ENCODE data around the gene ZP2. TPM values are rescaled to one million over a fixed set of nuclear protein-coding genes. Genes with fewer than 3 reads are reported as not detected.

Gene ZP2
- total and polyA plus RNA-seq, 2 experiments from 2014 or later = not detected

- Histone ChIP-seq H3K4me2 (ENCODE audit: unreplicated experiment) (no peak overlapping the region), H3K9me2 (ENCODE audit: insufficient read depth) (no peaks in the 10 kb centered on the region), H3K9ac (no peak overlapping the region), H3K79me2 (ENCODE audit: insufficient read depth) (no peaks in the 10 kb centered on the region), H3K36me3 (ENCODE audit: low read depth) (no peaks in the 10 kb centered on the region), H2AFZ (no peak overlapping the region), H3K9me3 (ENCODE audit: low read depth) (no peaks in the 10 kb centered on the region), H4K20me1 (ENCODE audit: insufficient read depth) (no peaks in the 10 kb centered on the region), H3K27me3 (replicated peaks; ENCODE audit: insufficient read depth) (peaks cover 51% of the 10 kb centered on the region), H3K4me1 (ENCODE audit: insufficient read depth) (no peaks in the 10 kb centered on the region), H3K27ac (no peak overlapping the region), H3K4me3 (no peak overlapping the region), H3F3A (ENCODE audit: insufficient read depth) (no peaks in the 10 kb centered on the region)
- TF ChIP-seq EZH2 (IDR thresholded peaks at IDR 0.05; ENCODE audit: insufficient read depth, poor library complexity, severe bottlenecking) (no peak), EZH2phosphoT487 (IDR thresholded peaks at IDR 0.05; ENCODE audit: insufficient read depth, low read depth) (no peak)
- no peak for DNase-seq
- in situ Hi-C loops (cut with MboI) = no loop called here
Measured at GRCh38 chr16:21205303-21205702, 6.1 kb downstream of the ZP2 start.

GRCh38 chr16:21203155-21203797, 8.1 kb downstream of the ZP2 start:
- H4K20me1 ChIP-seq (ENCODE audit: insufficient read depth) = no peaks in the 10 kb centered on the region
- in situ Hi-C loops (cut with MboI) = no loop called here
- H3K4me3 ChIP-seq = no peak overlapping the region
- no peak overlapping the region for H3K4me2 ChIP-seq (ENCODE audit: unreplicated experiment)
- peaks cover 52% of the 10 kb centered on the region for H3K27me3 ChIP-seq (replicated peaks; ENCODE audit: insufficient read depth)
- H2AFZ ChIP-seq = no peak overlapping the region
- H3K4me1 ChIP-seq (ENCODE audit: insufficient read depth) = no peaks in the 10 kb centered on the region
- no peak overlapping the region for H3K27ac ChIP-seq
- no peaks in the 10 kb centered on the region for H3K9me3 ChIP-seq (ENCODE audit: low read depth)
- 76 to 78% methylated on average over 7 of the region's 7 CpGs for WGBS, 2 experiments (ENCODE audit: low coverage in 1 of 2, low lambda C conversion rate in 2 of 2, missing lambda C conversion rate in 2 of 2)
- no peaks in the 10 kb centered on the region for H3K36me3 ChIP-seq (ENCODE audit: low read depth)
- no peaks in the 10 kb centered on the region for H3K79me2 ChIP-seq (ENCODE audit: insufficient read depth)
- no peaks in the 10 kb centered on the region for H3F3A ChIP-seq (ENCODE audit: insufficient read depth)
- H3K9ac ChIP-seq = no peak overlapping the region
- TF ChIP-seq EZH2phosphoT487 (IDR thresholded peaks at IDR 0.05; ENCODE audit: insufficient read depth, low read depth) = no peak
- TF ChIP-seq EZH2 (IDR thresholded peaks at IDR 0.05; ENCODE audit: insufficient read depth, poor library complexity, severe bottlenecking) = no peak
- DNase-seq = no peak
- H3K9me2 ChIP-seq (ENCODE audit: insufficient read depth) = no peaks in the 10 kb centered on the region

DNA sequence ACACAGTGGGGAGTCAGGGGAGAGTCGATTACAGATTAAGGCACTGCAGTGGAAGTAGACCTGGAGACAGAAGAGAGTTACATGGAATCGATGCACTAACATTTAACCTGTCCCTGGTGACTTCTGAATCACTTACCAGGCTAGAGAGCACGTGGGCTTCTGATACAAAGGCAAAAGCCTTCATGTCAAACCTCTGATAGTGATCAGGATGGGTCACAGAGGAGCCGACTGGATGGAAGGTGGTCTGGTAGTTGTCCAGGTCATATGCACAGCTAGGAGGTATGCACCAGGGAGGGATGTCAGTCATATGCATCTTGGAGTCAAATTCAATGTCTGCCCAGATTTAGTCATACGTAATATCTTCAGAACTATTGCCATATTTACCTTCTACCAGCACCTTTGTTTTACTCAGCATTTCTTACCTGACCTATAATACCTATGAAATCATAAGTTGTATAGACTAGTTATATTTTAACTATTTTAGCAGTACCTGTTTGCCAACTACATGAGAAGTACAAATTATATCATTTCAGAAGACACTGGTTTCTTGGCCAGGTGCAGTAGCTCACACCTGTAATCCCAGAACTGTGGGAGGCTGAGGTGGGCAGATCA, 11.7 kb downstream of the ZP2 start:
- peaks cover 6% of the 10 kb centered on the region; the same call in 1 of the 2 replicates for H3K4me1 ChIP-seq (ENCODE audit: insufficient read depth)
- no peaks in the 10 kb centered on the region for H3K36me3 ChIP-seq (ENCODE audit: low read depth)
- no peak overlapping the region for H3K4me3 ChIP-seq
- WGBS, 2 experiments (ENCODE audit: low coverage in 1 of 2, low lambda C conversion rate in 2 of 2, missing lambda C conversion rate in 2 of 2) = 33 to 35% methylated on average over 5 of the region's 5 CpGs
- H3K9ac ChIP-seq = no peak overlapping the region
- H3K79me2 ChIP-seq (ENCODE audit: insufficient read depth) = no peaks in the 10 kb centered on the region
- H3K4me2 ChIP-seq (ENCODE audit: unreplicated experiment) = no peak overlapping the region
- no peak overlapping the region for H3K27ac ChIP-seq
- H3K27me3 ChIP-seq (replicated peaks; ENCODE audit: insufficient read depth) = peaks cover 56% of the 10 kb centered on the region
- no peaks in the 10 kb centered on the region for H3K9me2 ChIP-seq (ENCODE audit: insufficient read depth)
- TF ChIP-seq EZH2phosphoT487 (IDR thresholded peaks at IDR 0.05; ENCODE audit: insufficient read depth, low read depth) (no peak), EZH2 (IDR thresholded peaks at IDR 0.05; ENCODE audit: insufficient read depth, poor library complexity, severe bottlenecking) (no peak)
- no peak for DNase-seq
- peaks cover 12% of the 10 kb centered on the region for H3F3A ChIP-seq (ENCODE audit: insufficient read depth)
- H4K20me1 ChIP-seq (ENCODE audit: insufficient read depth) = no peaks in the 10 kb centered on the region
- H2AFZ ChIP-seq = no peak overlapping the region
- in situ Hi-C loops (cut with MboI) = loop anchor here (25.0 kb wide), 1 partner anchor 1113 kb away; no protein-coding TSS in a partner anchor
- no peaks in the 10 kb centered on the region for H3K9me3 ChIP-seq (ENCODE audit: low read depth)

GRCh38 chr16:21197621-21198020, 13.8 kb downstream of the ZP2 start:
- H4K20me1 ChIP-seq (ENCODE audit: insufficient read depth) = no peaks in the 10 kb centered on the region
- no peak for DNase-seq
- WGBS, 2 experiments (ENCODE audit: low coverage in 1 of 2, low lambda C conversion rate in 2 of 2, missing lambda C conversion rate in 2 of 2) = 43 to 50% methylated on average over 3 of the region's 3 CpGs
- H3K4me3 ChIP-seq = no peak overlapping the region
- H3K4me2 ChIP-seq (ENCODE audit: unreplicated experiment) = no peak overlapping the region
- TF ChIP-seq EZH2 (IDR thresholded peaks at IDR 0.05; ENCODE audit: insufficient read depth, poor library complexity, severe bottlenecking) (no peak), EZH2phosphoT487 (IDR thresholded peaks at IDR 0.05; ENCODE audit: insufficient read depth, low read depth) (no peak)
- H3K27me3 ChIP-seq (replicated peaks; ENCODE audit: insufficient read depth) = peaks cover 49% of the 10 kb centered on the region
- in situ Hi-C loops (cut with MboI) = loop anchor here (25.0 kb wide), 1 partner anchor 1115 kb away; no protein-coding TSS in a partner anchor
- no peak overlapping the region for H3K9ac ChIP-seq
- no peaks in the 10 kb centered on the region for H3K36me3 ChIP-seq (ENCODE audit: low read depth)
- H3K9me3 ChIP-seq (ENCODE audit: low read depth) = no peaks in the 10 kb centered on the region
- no peak overlapping the region for H2AFZ ChIP-seq
- peaks cover 9% of the 10 kb centered on the region; the same call in 1 of the 2 replicates for H3K4me1 ChIP-seq (ENCODE audit: insufficient read depth)
- no peaks in the 10 kb centered on the region for H3K9me2 ChIP-seq (ENCODE audit: insufficient read depth)
- no peak overlapping the region for H3K27ac ChIP-seq
- H3F3A ChIP-seq (ENCODE audit: insufficient read depth) = peaks cover 17% of the 10 kb centered on the region
- H3K79me2 ChIP-seq (ENCODE audit: insufficient read depth) = no peaks in the 10 kb centered on the region
